Measurements from ENCODE around the gene JARID2.

- TF ChIP-seq RXRA (IDR thresholded peaks at IDR 0.05) (no peak), SP1 (IDR thresholded peaks at IDR 0.05) (no peak)
Observed at GRCh38 chr6:15546591-15546990, 300.7 kb downstream of the JARID2 start.

All from liver (tissue), 2 donors.